Esophagus squamous epithelium (tissue), 4 donors: ENCODE measurements around the gene PDZRN3.

ENCODE experiments used
- CTCF ChIP-seq, 6 experiments: fragments of 450-650 bp in 4 of 6; fragments of 200-600 bp in 2 of 6; sonication (generic) in 2 of 6; IDR thresholded peaks; one replicate each; pipeline ENCODE4 v1.5.1; 2016 to 2019; ENCODE audit warnings: antibody characterized with exemption in 6 of 6, mild to moderate bottlenecking in 4 of 6, moderate library complexity in 4 of 6
- POLR2A ChIP-seq, 4 donors: fragments of 450-650 bp; IDR thresholded peaks; one replicate each; pipeline ENCODE4 v1.6.1; 2017; ENCODE audit warnings: antibody characterized with exemption in 4 of 4, mild to moderate bottlenecking in 4 of 4, moderate library complexity in 3 of 4

DNA sequence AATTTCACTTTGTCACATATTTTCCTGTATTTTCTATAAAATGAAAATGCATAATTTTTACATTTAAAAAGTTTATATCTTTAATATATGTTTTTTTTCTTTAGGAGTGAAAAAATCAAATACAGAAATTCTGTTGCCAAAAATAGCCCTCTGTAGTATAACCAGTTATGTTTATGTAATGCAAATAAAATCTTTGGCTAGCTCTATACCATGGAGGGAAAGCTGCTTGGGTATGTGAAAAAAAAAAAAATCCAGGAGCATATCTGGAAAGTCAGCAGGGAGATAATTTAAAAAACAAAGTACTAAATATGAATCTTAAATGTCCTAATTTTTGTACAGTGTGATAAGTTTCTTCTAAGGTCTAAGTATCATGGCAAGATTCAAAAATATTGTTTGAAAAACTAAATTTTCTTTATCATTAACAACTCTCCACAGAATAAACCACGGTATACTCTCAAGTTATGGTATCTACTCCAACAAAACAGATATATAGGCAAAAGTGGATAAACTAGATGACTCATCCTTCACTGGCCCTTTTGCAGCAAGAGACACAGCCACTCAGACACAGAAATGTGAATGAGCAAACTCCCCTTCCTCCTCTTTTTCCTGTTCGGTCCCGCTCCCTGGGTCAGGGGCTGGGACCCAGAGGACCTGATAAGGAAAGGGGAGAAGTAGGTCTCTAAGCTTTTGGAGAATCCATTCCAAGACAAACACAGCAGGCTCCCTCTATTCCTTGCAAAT lies 66.6 kb downstream of the PDZRN3 start:
- TF ChIP-seq CTCF (IDR thresholded peaks at IDR 0.05), result no peak
- no peak for TF ChIP-seq POLR2A (IDR thresholded peaks at IDR 0.05)
